GM19351 (cell line): Measurements from ENCODE around the gene HAUS5.
"Not testable (repeated sequence)": the region's sequence is repeated elsewhere in the genome, so short reads cannot be mapped to it uniquely, and the experiment has no call there.

Experiments
- ATAC-seq: cut with Tn5 transposase; IDR thresholded peaks from one replicate; pipeline ENCODE4 v1.9.1; 2021; ENCODE audit warnings: mild to moderate bottlenecking, moderate library complexity; ENCODE audit not compliant: unreplicated experiment

HAUS5 gene, protein sequence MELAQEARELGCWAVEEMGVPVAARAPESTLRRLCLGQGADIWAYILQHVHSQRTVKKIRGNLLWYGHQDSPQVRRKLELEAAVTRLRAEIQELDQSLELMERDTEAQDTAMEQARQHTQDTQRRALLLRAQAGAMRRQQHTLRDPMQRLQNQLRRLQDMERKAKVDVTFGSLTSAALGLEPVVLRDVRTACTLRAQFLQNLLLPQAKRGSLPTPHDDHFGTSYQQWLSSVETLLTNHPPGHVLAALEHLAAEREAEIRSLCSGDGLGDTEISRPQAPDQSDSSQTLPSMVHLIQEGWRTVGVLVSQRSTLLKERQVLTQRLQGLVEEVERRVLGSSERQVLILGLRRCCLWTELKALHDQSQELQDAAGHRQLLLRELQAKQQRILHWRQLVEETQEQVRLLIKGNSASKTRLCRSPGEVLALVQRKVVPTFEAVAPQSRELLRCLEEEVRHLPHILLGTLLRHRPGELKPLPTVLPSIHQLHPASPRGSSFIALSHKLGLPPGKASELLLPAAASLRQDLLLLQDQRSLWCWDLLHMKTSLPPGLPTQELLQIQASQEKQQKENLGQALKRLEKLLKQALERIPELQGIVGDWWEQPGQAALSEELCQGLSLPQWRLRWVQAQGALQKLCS

GRCh38 chr19:35612559-35613321 is at the start of gene HAUS5:
Gene HAUS5, plus strand, starts transcription at chr19:35612735. Its CDS starts 60 bp downstream, at chr19:35612795.
- peak; percentile 74 for ATAC-seq

DNA sequence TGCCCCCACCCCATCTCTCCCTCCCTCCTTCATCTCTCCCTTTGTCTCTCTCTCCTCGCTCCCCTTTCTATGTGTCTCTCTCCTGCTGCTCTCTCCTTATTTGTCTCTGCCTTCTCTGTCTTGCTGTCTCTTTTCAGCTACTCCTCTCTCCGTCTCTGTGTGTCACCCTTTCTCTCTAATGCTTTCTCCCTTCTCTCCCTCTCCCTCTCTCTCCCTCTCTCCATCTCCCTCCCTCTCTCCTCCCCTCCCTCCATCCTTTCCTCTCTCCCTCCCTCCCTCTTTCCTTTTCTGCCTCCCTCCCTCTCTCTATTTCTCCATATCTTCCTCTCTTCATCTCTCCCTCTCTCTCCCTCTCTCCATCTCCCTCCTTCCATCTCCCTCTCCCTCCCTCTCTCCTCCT is 49.8 kb upstream of the HAUS5 start:
- no peak for ATAC-seq

GRCh38 chr19:35563207-35563829 is 49.2 kb upstream of the HAUS5 start, which contains the start of gene ATP4A:
Gene ATP4A, minus strand, starts transcription at chr19:35563658. Its CDS starts 29 bp downstream, at chr19:35563629.
- no peak for ATAC-seq

GRCh38 chr19:35565016-35565856 is 47.3 kb upstream of the HAUS5 start:
- ATAC-seq = no peak

DNA sequence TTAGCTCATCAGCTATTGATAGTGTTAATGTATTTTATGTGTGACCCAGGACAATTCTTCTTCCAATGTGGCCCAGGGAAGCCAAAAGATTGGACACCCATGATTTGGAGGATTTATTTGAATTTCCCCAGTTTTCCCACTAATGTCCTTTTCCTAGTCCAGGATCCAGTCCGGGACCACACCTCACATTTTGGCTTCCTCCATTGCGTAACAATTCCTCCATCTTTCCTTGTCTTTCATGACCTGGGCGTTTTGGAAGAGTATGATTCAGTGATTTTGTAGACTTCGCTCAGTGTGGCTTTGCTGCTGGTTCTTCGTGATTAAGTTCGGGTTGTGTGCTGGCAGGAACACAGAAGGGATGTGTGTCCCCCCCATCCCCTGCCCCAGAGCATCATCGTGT is 45.8 kb upstream of the HAUS5 start:
- no peak for ATAC-seq

GRCh38 chr19:35569281-35569781 is 43.2 kb upstream of the HAUS5 start:
- ATAC-seq = no peak

GRCh38 chr19:35571406-35571965 is 41.0 kb upstream of the HAUS5 start:
- ATAC-seq = no peak

DNA sequence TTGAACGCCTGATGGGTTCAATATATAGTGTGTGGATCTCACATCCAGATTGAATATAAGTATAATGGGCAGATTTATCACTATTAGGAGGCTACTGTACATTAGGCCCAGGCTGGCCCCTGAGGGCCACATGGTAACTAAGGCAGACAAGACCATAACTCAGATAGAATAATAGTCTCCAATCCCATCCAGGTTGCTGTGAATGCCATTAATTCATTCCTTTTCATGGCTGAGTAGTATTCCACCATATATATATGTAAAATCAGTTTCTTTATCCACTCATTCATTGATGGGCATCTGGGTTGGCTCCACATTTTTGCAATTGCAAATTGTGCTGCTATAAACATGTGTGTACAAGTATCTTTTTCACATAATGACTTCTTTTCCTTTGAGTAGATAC is 34.6 kb upstream of the HAUS5 start:
- no peak for ATAC-seq

DNA sequence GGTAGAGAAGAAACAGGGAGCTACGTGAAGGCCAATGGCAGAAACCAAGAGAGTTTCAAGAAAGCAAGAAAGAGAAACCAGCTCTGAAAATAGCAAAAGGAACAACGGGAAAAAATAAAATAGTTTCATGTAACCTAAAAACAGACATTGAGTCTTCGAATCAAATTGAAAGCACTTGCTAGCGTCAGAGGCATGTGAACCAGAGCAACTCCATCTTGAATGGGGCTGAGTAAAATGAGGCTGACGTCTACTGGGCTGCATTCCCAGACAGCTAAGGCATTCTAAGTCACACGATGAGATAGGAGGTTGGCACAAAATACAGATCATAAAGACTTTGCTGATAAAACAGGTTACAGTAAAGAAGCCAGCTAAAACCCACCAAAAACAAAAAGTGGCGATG is 33.8 kb upstream of the HAUS5 start:
- no peak for ATAC-seq

GRCh38 chr19:35582760-35583159 is 29.8 kb upstream of the HAUS5 start:
- no peak for ATAC-seq

- no peak for ATAC-seq
These were observed 26.7 kb upstream of the HAUS5 start, which contains the start of gene PMIS2 for GRCh38 chr19:35585848-35586247. Gene PMIS2, plus strand, starts transcription at chr19:35586173. Its CDS starts 87 bp downstream, at chr19:35586260.

DNA sequence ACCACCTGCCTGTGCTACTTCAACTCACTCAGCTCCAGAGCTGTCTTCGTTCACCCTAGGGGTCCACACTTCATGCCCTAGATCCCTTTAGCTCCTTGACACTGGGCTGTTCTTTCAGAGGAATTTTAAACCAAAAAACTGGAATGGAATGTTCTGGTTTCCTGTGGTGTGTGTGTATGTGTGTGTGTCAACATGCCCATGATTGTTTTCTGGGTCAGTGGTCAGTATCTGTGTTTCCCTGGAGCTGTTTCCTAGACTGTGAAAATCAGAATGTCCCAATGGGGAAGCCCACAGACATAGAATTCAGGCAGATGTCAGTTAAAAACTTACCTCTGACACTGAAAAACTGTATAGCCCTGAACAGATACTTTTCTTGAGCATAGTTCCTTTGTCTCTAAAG is 25.2 kb upstream of the HAUS5 start:
- ATAC-seq = no peak

DNA sequence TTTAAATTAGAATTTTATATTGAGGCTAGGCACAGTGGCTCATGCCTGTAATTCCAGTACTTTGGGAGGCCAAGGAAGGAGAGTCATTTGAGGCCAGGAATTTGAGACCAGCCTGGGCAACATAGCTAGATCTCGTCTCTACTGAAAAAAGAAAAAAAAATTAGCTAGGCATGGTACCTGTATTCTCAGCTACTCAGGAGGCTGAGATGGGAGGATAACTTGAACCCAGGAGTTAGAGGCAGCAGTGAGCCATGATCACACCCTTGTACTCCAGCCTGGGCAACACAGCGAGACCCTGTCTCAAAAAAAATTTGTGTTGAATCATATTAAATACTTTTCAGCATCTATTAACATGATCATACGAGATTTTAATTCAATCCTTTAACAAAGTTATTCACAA is 21.7 kb upstream of the HAUS5 start:
- no peak for ATAC-seq

DNA sequence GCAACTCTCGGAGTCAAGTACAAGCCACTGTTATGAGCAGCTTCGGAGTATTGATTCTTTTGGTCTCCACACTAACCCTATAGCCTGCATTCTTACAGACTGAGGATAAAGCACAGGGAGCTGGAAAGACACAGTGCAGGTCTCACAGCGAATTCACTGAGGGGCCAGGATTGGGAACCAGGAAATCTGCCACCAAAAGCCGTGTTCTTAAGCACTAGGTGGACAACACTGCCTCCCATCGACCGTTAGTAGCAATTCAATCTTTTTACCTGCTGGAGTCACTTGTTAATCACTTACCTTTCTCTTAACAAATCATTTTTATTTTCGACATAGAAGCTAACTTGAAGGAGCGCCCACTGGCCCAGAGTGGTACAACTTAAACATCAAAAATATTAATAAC is 20.3 kb upstream of the HAUS5 start:
- ATAC-seq = no peak

DNA sequence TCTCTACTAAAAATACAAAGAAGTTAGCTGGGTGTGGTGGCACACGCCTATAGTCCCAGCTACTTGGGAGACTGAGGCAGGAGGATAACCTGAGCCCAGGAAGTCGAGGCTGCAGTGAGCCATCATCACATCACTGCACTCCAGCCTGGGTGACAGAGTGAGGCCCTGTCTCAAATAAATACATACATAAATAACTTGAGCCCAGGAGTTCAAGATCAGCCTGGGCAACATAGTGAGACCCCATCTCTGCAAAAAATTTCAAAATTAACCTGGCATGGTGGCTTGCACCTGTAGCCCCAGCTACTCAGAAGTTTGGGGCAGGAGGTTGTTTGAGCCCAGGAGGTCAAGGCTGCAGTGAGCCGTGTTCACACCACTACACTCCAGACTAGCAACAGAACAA is 17.5 kb upstream of the HAUS5 start:
- ATAC-seq = not testable (repeated sequence)

DNA sequence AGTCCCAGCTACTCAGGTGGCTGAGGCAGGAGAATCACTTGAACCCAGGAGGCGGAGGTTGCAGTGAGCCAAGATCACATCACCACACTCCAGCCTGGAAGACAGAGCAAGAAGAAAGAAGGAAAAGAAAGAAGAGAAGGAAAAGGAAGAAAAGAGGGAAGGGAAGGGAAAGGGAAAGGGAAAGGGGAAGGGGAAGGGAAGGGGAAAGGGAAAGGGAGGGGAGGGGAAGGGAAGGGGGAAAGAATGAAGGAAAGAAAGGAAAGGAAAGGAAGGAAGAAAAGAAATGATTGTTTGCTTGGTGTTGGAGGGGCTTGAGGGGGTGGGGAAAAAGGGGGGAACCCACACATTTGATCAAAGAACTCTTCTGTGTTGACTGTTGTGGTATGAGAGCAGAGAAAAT is 16.6 kb upstream of the HAUS5 start:
- ATAC-seq = no peak

GRCh38 chr19:35596366-35596999 is 16.1 kb upstream of the HAUS5 start:
- ATAC-seq = peak; percentile 77

GRCh38 chr19:35601971-35602370 is 10.6 kb upstream of the HAUS5 start:
- ATAC-seq = no peak

DNA sequence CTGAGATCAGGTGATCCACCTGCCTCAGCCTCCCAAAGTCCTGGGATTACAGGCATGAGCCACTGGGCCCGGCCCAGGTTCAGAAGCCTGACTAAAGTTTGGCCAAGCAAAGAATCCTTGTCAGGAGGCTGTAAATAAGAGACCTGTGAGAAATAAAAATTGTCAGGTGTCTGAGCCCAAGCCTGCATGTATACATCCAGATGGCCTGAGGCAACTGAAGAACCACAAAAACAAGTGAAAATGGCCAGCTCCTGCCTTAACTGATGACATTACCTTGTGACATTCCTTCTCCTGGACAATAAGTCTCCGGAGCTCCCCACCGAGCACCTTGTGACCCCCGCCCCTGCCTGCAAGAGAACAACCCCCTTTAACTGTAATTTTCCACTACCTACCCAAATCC is 8.1 kb upstream of the HAUS5 start:
- not testable (repeated sequence) for ATAC-seq
